HG02678 (cell line): ENCODE measurements around the gene PIGQ.

Experiments used
- ATAC-seq: cut with Tn5 transposase; IDR thresholded peaks from one replicate; pipeline ENCODE4 v1.9.1; 2021; ENCODE audit warnings: mild to moderate bottlenecking, moderate library complexity; ENCODE audit not compliant: unreplicated experiment

The PIGQ gene

DNA sequence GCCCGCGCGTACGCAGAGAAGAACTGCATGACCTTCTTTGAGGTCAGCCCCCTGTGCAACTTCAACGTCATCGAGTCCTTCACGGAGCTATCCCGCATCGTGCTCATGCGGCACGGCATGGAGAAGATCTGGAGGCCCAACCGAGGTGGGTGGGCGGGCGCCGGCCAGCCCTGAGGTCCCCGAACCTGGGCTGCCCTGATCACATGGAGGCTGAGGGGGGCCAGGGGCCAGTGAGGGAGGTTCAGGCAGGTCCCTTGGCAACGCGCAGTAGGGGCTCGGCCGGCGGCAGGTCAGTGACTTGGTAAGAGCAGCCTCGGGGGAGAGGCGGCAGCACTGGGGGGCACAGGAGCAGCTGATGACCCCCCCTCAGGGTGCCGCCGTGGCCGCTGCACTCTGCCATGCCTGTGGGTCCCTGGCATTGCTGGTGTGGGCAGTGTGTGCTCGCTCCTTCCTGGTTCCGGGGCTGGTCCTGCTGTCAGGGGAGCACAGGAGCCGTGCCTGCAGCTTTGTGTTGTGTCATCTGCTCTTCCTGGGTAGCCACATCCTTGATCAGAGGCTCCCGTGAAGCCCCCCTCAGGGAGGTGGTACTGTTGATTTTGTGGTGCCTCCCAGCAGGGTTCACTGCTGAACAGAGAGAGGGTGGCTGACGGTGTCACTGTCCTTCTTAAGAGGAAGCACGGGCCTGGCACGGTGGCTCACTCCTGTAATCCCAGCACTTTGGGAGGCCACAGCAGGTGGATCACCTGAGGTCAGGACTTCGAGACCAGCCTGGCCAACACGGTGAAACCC lies 56.4 kb downstream of the PIGQ start:
- no peak for ATAC-seq

DNA sequence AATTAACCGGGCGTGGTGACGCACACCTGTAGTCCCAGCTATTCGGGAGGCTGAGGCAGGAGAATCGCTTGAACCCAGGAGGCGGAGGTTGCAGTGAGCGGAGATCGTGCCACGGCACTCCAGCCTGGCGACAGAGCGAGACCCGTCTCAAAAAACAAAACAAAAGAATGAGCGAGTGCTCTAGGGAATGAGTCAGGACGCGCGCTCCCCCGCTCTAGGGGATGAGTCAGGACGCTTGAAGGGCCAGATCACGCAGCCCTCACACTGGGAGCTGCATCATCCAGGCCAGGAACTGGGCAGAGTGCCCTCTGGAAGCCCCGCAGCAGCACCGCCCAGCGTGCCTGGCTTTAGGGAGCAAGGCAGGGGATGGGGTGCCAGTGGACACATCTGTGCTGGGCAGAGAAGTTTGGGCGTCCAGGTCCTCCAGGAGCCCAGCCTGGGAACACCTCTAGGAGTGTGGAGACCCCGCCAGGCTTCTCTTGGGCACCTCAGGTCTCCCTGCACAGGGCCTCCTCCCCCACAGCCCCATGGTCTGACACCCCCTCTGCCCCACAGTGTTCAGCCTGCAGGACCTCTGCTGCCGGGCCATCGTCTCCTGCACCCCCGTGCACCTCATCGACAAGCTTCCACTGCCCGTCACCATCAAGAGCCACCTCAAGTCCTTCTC lies 57.2 kb downstream of the PIGQ start:
- ATAC-seq: no peak

DNA sequence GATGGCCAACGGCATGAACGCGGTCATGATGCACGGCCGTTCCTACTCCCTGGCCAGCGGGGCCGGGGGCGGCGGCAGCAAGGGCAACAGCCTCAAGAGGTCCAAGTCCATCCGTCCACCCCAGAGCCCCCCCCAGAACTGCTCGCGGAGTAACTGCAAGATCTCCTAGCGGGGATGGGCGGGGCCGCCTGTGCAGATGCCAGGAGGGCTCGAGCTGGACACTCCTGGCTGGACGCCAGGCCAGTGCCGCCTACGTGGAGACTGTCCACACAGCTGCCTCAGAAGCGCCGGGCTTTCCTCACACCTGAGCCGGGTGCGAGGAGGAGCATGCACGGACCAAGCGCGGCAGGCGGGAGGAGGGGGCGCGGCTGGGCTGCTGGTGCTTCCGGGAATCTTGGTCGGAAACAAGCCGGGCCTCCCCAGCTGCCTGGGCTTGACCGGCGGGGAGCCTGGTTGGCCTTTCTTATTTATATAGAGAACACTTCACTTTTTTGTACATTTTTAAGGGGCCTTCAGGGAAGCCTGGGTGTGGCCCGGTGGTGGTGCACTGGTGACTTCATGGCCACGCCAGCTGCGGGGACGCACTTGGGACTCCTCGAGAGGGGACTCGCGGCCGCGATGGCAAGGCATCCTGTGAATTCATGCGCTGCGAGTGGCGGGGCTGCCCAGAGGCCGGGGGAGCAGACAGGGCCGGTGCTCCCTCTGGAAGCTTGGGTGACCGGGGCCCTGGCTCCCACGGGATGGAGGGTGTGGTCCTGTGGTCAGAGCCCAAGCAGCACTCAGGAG lies 57.9 kb downstream of the PIGQ start:
- ATAC-seq: no peak

DNA sequence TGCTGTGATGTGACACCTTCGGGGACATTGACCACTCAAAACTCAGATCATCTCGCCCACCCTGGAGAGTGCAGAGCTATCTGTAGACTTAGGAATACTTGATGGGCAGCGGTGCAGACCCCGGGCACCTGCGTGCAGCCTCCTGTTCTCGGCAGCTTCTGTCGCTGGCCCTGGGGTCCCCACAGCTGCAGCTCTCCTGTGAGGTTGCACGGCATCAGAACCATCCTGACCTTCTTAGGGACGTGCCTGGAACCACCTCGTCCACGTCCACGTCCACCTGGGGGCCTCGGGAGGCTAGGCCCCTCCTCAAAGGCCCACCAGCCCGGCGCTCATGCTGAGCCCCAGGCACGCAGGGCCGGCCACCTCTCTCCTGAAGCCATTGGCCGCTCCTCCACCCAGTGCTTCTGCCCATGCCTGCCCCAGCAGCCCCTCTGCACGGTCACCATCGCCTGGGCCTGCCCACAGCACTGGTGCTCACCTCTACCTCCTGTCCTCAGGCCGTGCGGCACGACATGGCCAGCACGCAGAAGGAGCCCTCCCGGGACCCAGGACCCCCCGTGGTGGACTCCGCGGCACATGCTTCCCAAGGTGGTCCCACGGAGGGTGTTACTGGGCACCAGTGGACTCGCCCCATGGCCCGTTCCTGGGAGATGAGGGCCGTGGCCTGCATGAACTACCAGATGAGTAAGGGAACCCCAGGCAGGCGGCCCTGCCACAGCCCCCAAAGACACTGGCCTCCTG lies 58.7 kb downstream of the PIGQ start:
- ATAC-seq: no peak

DNA sequence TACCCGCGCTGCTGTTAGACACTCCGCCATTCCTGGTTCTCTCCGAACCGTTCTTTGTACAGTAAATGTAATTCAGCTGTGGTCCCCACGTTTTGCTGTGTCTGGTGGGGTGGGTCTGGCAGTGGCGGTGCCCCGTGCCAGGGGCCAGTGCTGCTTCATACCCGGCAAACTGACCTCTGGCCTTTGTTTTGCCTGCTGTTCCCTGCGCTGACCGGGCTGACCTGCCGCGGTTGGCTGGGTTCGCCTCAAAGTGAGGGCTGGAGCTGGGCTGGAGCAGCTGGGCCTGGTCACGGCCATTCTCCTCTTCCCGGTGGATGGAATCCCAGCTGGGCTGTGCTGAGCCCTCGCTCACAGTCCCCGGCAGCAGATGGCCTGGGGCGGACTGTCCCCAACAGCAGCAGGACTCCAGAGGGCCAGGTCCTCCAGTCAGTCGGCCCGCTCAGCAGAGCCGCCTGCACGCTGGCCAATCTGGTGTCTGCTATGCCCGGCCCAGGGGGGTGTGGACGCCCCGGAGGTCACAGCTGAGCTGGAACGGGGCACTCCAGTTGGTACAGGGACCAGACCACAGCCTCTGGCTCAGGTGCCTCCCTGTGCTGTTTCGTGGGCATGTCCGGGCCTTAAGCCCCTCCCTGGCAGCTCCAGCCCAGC lies 59.5 kb downstream of the PIGQ start:
- no peak for ATAC-seq

DNA sequence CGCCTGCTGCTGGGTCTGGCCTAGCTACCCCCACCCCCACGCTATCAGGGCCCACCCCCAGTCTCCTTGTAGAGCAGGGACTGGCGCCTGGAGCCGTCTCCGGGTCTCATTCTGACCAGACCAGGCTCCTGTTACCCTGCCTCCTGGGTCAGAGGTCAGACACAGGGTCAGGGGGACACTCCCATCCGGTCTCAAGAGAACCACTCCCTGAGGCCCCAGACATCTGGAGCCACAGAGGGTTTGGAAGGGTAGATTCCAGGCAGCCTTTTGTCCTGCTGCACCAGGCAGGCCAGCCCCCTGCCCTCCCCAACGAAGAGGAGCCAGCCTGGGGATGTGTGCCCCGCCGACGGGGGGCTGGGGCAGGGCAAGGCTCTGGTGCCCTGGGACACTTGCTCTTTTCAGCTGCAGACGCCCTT lies 60.1 kb downstream of the PIGQ start:
- no peak for ATAC-seq

DNA sequence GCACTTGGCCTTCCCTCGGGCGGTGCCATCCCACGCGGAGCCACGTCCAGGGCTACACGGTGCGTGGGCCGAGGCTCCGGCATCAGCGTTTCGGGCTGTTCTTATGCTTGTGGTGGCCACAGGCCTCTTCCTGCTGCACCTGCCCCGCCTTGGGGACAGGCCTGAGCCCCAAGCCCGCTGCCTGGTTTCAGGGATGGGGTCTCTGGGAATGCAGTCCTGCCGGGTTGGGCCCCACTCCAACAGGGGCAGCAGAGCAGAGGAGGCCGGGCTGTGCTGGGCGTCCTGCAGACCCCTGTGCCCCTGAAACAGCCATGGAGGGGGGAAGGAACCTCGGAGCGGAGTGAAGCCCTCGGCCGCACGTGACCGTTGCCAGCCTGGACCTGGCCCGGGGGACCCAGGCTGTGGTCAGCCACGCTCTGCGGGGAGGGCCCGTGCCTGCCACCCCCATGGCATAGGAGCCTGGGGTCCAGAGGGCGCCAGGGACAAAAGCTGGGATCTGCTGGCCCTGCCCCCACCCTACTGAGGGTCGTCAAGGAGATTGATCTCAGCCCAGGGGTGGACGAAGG lies 60.6 kb downstream of the PIGQ start:
- ATAC-seq: no peak

DNA sequence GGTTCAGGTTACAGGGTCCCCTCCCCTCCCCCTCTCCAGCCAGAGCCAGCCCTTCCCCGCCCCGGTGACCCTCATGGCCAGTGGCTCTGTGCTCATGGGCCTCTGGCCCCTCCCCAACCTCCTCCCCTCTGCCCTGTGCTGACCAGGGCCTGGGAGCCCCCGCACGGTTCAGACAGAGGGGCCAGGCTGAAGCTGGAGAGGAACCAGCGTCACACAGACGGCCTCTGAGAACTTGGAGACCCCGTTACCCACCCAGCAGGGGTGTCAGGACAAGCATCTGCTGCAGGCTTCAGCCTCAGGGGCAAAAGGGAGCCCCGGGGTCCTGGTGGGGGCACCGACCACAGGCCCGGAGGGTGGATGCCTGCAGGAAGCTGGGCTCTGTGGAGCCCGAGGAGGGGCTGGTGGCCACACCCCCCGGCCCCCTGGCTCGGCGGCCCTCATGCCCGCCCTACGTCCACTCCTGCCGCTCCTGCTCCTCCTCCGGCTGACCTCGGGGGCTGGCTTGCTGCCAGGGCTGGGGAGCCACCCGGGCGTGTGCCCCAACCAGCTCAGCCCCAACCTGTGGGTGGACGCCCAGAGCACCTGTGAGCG lies 61.1 kb downstream of the PIGQ start, which contains the start of gene WFIKKN1:
Gene WFIKKN1, plus strand, starts transcription at position 171 of the 591 bp plus-strand sequence. Its CDS starts 269 bp downstream, at position 440.
- no peak for ATAC-seq

DNA sequence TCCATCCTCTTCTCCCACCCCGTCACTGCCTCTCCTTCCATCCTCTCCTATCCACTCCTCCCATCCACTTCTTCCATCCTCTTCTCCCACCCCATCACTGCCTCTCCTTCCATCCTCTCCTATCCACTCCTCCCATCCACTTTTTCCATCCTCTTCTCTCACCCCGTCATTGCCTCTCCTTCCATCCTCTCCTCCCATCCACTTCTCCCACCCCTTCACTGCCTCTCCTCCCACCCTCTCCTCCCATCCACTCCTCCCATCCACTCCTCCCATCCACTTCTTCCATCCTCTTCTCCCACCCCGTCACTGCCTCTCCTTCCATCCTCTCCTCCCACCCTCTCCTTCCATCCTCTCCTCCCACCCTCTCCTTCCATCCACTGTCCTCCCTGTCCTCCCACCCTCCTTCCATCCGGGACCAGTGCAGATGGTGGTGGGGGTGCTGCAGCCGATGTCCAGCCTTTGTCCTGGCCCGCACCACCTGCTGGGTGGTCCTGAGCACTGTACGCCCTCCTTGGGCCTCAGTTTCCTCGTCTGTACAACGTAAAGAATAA lies 62.1 kb downstream of the PIGQ start:
- ATAC-seq: no peak

DNA sequence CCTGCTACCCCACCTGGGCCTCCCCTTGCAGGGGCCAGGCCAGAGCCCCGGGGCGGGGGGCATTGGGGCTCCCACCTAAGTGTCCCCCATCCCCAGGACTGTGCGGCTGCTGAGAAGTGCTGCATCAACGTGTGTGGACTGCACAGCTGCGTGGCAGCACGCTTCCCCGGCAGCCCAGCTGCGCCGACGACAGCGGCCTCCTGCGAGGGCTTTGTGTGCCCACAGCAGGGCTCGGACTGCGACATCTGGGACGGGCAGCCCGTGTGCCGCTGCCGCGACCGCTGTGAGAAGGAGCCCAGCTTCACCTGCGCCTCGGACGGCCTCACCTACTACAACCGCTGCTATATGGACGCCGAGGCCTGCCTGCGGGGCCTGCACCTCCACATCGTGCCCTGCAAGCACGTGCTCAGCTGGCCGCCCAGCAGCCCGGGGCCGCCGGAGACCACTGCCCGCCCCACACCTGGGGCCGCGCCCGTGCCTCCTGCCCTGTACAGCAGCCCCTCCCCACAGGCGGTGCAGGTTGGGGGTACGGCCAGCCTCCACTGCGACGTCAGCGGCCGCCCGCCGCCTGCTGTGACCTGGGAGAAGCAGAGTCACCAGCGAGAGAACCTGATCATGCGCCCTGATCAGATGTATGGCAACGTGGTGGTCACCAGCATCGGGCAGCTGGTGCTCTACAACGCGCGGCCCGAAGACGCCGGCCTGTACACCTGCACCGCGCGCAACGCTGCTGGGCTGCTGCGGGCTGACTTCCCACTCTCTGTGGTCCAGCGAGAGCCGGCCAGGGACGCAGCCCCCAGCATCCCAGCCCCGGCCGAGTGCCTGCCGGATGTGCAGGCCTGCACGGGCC lies 62.9 kb downstream of the PIGQ start:
- ATAC-seq: no peak

DNA sequence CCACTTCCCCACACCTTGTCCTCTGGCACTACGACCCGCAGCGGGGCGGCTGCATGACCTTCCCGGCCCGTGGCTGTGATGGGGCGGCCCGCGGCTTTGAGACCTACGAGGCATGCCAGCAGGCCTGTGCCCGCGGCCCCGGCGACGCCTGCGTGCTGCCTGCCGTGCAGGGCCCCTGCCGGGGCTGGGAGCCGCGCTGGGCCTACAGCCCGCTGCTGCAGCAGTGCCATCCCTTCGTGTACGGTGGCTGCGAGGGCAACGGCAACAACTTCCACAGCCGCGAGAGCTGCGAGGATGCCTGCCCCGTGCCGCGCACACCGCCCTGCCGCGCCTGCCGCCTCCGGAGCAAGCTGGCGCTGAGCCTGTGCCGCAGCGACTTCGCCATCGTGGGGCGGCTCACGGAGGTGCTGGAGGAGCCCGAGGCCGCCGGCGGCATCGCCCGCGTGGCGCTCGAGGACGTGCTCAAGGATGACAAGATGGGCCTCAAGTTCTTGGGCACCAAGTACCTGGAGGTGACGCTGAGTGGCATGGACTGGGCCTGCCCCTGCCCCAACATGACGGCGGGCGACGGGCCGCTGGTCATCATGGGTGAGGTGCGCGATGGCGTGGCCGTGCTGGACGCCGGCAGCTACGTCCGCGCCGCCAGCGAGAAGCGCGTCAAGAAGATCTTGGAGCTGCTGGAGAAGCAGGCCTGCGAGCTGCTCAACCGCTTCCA lies 63.7 kb downstream of the PIGQ start:
- no peak for ATAC-seq
